Epithelial cell of proximal tubule (primary cell): ENCODE data around the gene PTH1R. TPM values are rescaled to one million over a fixed set of nuclear protein-coding genes. Genes with fewer than 3 reads are reported as not detected.

Source experiments
- DNase-seq: peaks from one replicate; pipeline ENCODE4 v3.0.0-alpha.2; 2011; ENCODE audit warnings: low read depth
- H3K4me3 ChIP-seq: 2 replicates; pipeline ENCODE4 v1.5.1; 2011; ENCODE audit warnings: low read depth, mild to moderate bottlenecking, low read length
- CTCF ChIP-seq: conservative IDR thresholded peaks from 2 replicates; pipeline ENCODE4 v1.5.1; 2012; ENCODE audit warnings: low read depth, mild to moderate bottlenecking, low read length
- total RNA-seq: library from RNA; depleted of rRNA; stranded (reverse); fragments of >200 nt; gene quantifications from 2 replicates; pipeline ENCODE4 v1.2.3, GENCODE V29; 2015

Gene PTH1R
- total RNA-seq, 1 donor from 2014 or later, result 11.5 TPM

GRCh38 chr3:46860810-46861604, 16.5 kb upstream of the PTH1R start:
- no peak for DNase-seq
- no peak for TF ChIP-seq CTCF

DNA sequence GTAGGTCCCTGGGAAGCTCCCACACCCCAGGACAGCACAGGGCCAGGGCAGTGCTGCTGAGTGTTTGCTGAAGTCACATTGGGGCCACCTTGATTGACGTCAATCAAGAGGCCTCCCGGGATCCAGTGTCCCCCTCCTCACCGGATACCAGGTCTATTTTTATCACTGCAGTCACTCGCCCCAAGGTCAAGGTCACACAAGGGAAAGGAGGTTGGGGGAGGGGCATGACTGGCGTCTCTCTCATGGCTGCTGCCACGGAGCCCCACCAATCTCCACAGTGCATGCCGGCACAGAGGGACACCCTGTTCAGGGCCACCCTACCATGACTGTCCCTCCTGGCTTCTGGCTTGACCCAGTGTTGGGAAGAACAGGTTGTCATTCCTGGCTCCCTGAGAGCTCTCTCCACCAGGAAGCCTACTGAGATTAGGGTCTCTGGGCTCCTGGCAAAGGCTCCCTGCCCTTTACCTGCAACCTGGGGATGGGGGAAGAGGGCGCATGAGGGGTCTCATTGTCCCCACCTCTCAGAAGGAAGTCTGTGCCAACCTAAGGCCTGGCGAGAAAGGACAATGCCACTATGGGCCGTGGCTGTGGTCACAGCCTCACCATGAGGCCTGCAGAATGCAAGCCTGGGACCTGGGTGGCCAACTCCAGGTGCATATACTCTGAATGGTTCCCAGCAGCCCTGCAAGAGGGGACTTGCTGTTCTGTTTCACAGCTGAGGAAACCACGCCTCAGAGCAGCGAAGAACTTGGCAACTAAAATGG, 15.7 kb upstream of the PTH1R start:
- DNase-seq, result no peak
- no peak overlapping the region for H3K4me3 ChIP-seq
- TF ChIP-seq CTCF, result no peak

More at GRCh38 chr3:46860810-46861604, 16.5 kb upstream of the PTH1R start:
- no peak overlapping the region for H3K4me3 ChIP-seq

GRCh38 chr3:46862369-46863025, 15.0 kb upstream of the PTH1R start:
- no peak overlapping the region for H3K4me3 ChIP-seq
- DNase-seq, result no peak
- no peak for TF ChIP-seq CTCF

- no peak for DNase-seq
- H3K4me3 ChIP-seq, result no peak within 1 kb of the TSS
- no peak for TF ChIP-seq CTCF
Measured at GRCh38 chr3:46863261-46863782, 14.2 kb upstream of the PTH1R start, which contains the start of gene MYL3. Gene MYL3, minus strand, starts transcription at chr3:46863444. Its CDS starts 54 bp downstream, at chr3:46863390.

DNA sequence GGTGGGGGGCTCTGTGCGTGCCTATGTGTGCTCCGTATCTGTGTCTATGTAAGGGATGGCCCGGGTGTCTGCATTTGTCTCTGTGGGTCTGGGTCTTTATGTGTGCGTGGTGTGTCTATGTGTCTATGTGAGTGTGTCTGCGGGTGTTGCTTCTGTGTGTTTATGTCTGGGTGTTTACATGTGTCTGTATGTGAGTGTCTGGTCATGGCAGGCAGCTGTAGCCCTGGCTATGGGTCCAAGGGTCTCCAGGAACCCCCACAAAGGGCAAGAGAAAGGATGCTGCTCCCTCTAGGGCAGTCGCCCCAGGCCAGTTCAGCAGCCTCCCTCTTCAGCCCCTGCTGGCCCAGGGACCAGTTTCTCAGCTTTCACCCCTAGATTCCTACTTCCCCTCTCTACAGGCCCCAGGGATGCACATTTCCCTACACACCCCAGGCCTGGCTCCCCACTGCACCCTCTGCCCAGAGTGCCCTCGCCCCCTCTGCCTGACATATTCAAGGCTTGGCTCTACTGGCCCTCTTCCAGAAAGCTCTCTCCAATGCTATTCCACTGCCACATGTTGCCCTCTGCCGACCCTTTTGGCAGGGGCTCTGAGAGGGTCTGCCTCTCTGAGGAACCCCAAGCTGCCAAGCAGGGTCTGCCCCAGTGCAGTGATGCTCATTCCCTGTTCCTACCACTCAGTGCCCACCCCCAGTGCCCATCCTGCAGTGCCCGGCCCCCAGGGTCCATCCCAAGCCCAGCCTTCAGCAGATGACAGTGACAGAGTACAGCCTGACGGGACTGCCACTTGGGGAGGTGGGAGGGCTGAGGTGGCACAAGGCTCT, 13.2 kb upstream of the PTH1R start:
- TF ChIP-seq CTCF, result no peak

DNA sequence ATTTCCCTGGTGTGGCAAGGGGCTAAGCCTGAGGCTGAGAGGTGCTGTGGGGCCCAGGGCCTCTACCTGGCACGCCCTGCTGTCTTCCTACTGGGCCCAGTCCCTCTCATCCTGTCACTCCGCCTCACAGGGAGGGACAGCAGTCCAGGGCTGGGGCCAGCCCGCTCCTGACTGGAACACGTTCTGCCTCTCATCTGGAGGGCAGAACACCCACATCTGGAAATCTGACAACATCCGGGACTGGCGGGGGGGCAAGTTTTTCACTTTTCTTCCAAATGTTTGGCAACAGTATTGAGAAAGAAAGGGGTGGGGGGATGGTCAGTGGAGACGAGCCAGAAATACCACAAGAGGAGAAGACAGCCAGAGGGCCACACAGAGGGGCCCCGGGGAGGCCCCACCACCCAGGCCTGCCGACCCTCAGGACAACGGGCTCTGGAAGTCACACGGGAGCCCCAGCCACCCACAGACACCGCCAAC, 12.5 kb upstream of the PTH1R start:
- no peak for DNase-seq
- no peak for TF ChIP-seq CTCF
- H3K4me3 ChIP-seq, result no peak overlapping the region

More for the DNA sequence above, 13.2 kb upstream of the PTH1R start:
- no peak overlapping the region for H3K4me3 ChIP-seq
- DNase-seq, result no peak
